Neutrophil (primary cell): Measurements from ENCODE around the gene TRMT61A.

Experiments used
- H3K27ac ChIP-seq: fragments of 200-600 bp; sonication (generic); 2 replicates; pipeline ENCODE4 v1.5.1; 2016; ENCODE audit warnings: mild to moderate bottlenecking, moderate library complexity
- H3K27me3 ChIP-seq: fragments of 200-600 bp; sonication (generic); 2 replicates; pipeline ENCODE4 v1.6.0; 2016; ENCODE audit warnings: mild to moderate bottlenecking
- H3K36me3 ChIP-seq: fragments of 200-600 bp; sonication (generic); 2 replicates; pipeline ENCODE4 v1.5.1; 2017
- H3K4me1 ChIP-seq, 2 experiments: fragments of 200-600 bp in 1 of 2; sonication (generic) in 1 of 2; 1 replicate in 1 of 2; 2 replicates in 1 of 2; pipeline versions ENCODE4 v1.5.1 to v1.6.1; 2013 to 2016; ENCODE audit warnings: low read depth in 1 of 2, low read length in 1 of 2, mild to moderate bottlenecking in 1 of 2, moderate library complexity in 1 of 2; ENCODE audit not compliant: control insufficient read depth in 1 of 2, insufficient read depth in 1 of 2
- H3K4me3 ChIP-seq, 2 experiments: fragments of 200-600 bp in 1 of 2; sonication (generic) in 1 of 2; 1 replicate in 1 of 2; 2 replicates in 1 of 2; pipeline ENCODE4 v1.5.1; 2013 to 2016; ENCODE audit warnings: low read depth in 1 of 2, low read length in 1 of 2, mild to moderate bottlenecking in 1 of 2, moderate library complexity in 1 of 2
- H3K9me3 ChIP-seq: fragments of 200-600 bp; sonication (generic); 2 replicates; pipeline ENCODE4 v1.5.1; 2016
- CTCF ChIP-seq: fragments of 200-600 bp; sonication (generic); IDR thresholded peaks from 2 replicates; pipeline ENCODE4 v1.5.1; 2016; ENCODE audit warnings: antibody characterized with exemption

Gene TRMT61A

GRCh38 chr14:103538291-103539055 lies 9.5 kb downstream of the TRMT61A start:
- no peaks in the 10 kb centered on the region for H3K36me3 ChIP-seq
- no peak for TF ChIP-seq CTCF
- peaks cover 43% of the 10 kb centered on the region for H3K27me3 ChIP-seq
- no peak overlapping the region for H3K4me3 ChIP-seq
- H3K4me1 ChIP-seq = no peaks in the 10 kb centered on the region
- H3K9me3 ChIP-seq = no peaks in the 10 kb centered on the region
- no peak overlapping the region for H3K27ac ChIP-seq

GRCh38 chr14:103539056-103539825 lies 10.2 kb downstream of the TRMT61A start:
- H3K27me3 ChIP-seq = peaks cover 43% of the 10 kb centered on the region
- H3K4me1 ChIP-seq = no peaks in the 10 kb centered on the region
- no peak overlapping the region for H3K27ac ChIP-seq
- no peak overlapping the region for H3K4me3 ChIP-seq
- H3K9me3 ChIP-seq = no peaks in the 10 kb centered on the region
- TF ChIP-seq CTCF = no peak
- no peaks in the 10 kb centered on the region for H3K36me3 ChIP-seq

GRCh38 chr14:103540821-103541708 lies 12.1 kb downstream of the TRMT61A start:
- H3K36me3 ChIP-seq = no peaks in the 10 kb centered on the region
- H3K9me3 ChIP-seq = no peaks in the 10 kb centered on the region
- no peak overlapping the region for H3K27ac ChIP-seq
- peaks cover 43% of the 10 kb centered on the region for H3K27me3 ChIP-seq
- TF ChIP-seq CTCF = no peak
- H3K4me1 ChIP-seq = no peaks in the 10 kb centered on the region
- no peak overlapping the region for H3K4me3 ChIP-seq

GRCh38 chr14:103541709-103542604 lies 13.0 kb downstream of the TRMT61A start:
- Histone ChIP-seq H3K4me3 (no peak overlapping the region), H3K27me3 (peaks cover 43% of the 10 kb centered on the region), H3K27ac (no peak overlapping the region), H3K36me3 (no peaks in the 10 kb centered on the region), H3K9me3 (no peaks in the 10 kb centered on the region), H3K4me1 (no peaks in the 10 kb centered on the region)
- TF ChIP-seq CTCF = no peak
